NCI-H2196 treated with DMSO at 0.1 percent for 48 hours (cell line): ENCODE results near the gene OGFRL1.

Experiments
- DNase-seq: peaks from one replicate; lab custom pipeline; 2025; ENCODE audit not compliant: unreplicated experiment; lab: John Stamatoyannopoulos, UW

OGFRL1 gene

GRCh38 chr6:71284785-71285184 is 3.8 kb upstream of the OGFRL1 start:
- DNase-seq, result no peak

GRCh38 chr6:71287038-71287437 is 1.6 kb upstream of the OGFRL1 start:
- DNase-seq, result no peak

- peak; percentile 44 for DNase-seq
Observed at GRCh38 chr6:71287926-71288227, 734 bp upstream of the OGFRL1 start.

- DNase-seq, result no peak
Observed at GRCh38 chr6:71289039-71289801, 609 bp downstream of the OGFRL1 start.

- DNase-seq, result no peak
Observed at GRCh38 chr6:71289802-71290175, 1.2 kb downstream of the OGFRL1 start.

GRCh38 chr6:71290611-71291010 is 2.0 kb downstream of the OGFRL1 start:
- DNase-seq, result no peak

- no peak for DNase-seq
Observed at GRCh38 chr6:71292001-71292400, 3.4 kb downstream of the OGFRL1 start.

GRCh38 chr6:71294121-71294523 is 5.5 kb downstream of the OGFRL1 start:
- no peak for DNase-seq

GRCh38 chr6:71298459-71298858 is 9.8 kb downstream of the OGFRL1 start:
- no peak for DNase-seq

GRCh38 chr6:71299541-71300470 is 11.2 kb downstream of the OGFRL1 start:
- no peak for DNase-seq

- DNase-seq, result no peak
Observed at GRCh38 chr6:71300561-71301168, 12.1 kb downstream of the OGFRL1 start.

GRCh38 chr6:71301546-71301945 is 12.9 kb downstream of the OGFRL1 start:
- no peak for DNase-seq

- DNase-seq, result no peak
Observed at GRCh38 chr6:71309656-71310055, 21.0 kb downstream of the OGFRL1 start.

- no peak for DNase-seq
Observed at GRCh38 chr6:71310261-71310660, 21.6 kb downstream of the OGFRL1 start.

GRCh38 chr6:71312089-71312488 is 23.5 kb downstream of the OGFRL1 start:
- no peak for DNase-seq

GRCh38 chr6:71317441-71317840 is 28.8 kb downstream of the OGFRL1 start:
- no peak for DNase-seq

- DNase-seq, result no peak
Observed at GRCh38 chr6:71320041-71320440, 31.4 kb downstream of the OGFRL1 start.

- DNase-seq, result no peak
Observed at GRCh38 chr6:71321314-71321713, 32.7 kb downstream of the OGFRL1 start.

GRCh38 chr6:71324194-71324785 is 35.7 kb downstream of the OGFRL1 start:
- DNase-seq, result no peak

- no peak for DNase-seq
Observed at GRCh38 chr6:71326611-71327010, 38.0 kb downstream of the OGFRL1 start.

GRCh38 chr6:71330501-71330900 is 41.9 kb downstream of the OGFRL1 start:
- DNase-seq, result no peak

- no peak for DNase-seq
Observed at GRCh38 chr6:71332012-71332411, 43.4 kb downstream of the OGFRL1 start.
